Gastroesophageal sphincter (tissue), 3 donors: ENCODE measurements around the gene UTP3.

ENCODE experiments used
- CTCF ChIP-seq, 4 experiments: fragments of 200-600 bp in 2 of 4; fragments of 450-650 bp in 2 of 4; sonication (generic) in 1 of 4; IDR thresholded peaks; one replicate each; pipeline ENCODE4 v1.5.1; 2017 to 2019; ENCODE audit warnings: antibody characterized with exemption in 4 of 4, mild to moderate bottlenecking in 2 of 4, moderate library complexity in 2 of 4
- EP300 ChIP-seq: sonication (generic); formaldehyde crosslinking; IDR thresholded peaks from one replicate; pipeline ENCODE4 v1.6.1; 2017; ENCODE audit warnings: antibody characterized with exemption, mild to moderate bottlenecking
- POLR2A ChIP-seq, 2 donors: fragments of 450-650 bp; IDR thresholded peaks; one replicate each; pipeline ENCODE4 v1.6.1; 2017; ENCODE audit warnings: antibody characterized with exemption in 2 of 2, mild to moderate bottlenecking in 2 of 2, moderate library complexity in 1 of 2
- POLR2AphosphoS5 ChIP-seq: sonication (generic); formaldehyde crosslinking; IDR thresholded peaks from one replicate; pipeline ENCODE4 v1.6.1; 2017; ENCODE audit warnings: antibody characterized with exemption

- no peak for TF ChIP-seq CTCF (IDR thresholded peaks at IDR 0.05)
- TF ChIP-seq POLR2A (IDR thresholded peaks at IDR 0.05), result no peak
- no peak for TF ChIP-seq EP300
- TF ChIP-seq POLR2AphosphoS5, result no peak
These were observed 7.4 kb upstream of the UTP3 start for GRCh38 chr4:70680934-70681333.
